Caco-2 (cell line): ENCODE measurements around the gene TBC1D17. TPM values are rescaled to one million over a fixed set of nuclear protein-coding genes. Genes with fewer than 3 reads are reported as not detected.

Source experiments
- BruUV-seq: library from RNA; stranded (reverse); fragments of 400-500 nt; replicated peaks from 2 replicates; lab custom pipeline; 2021; lab: Mats Ljungman, UMichigan
- CTCF ChIA-PET: fragments of 300-600 bp; sonication (Branson Sonifier 250); formaldehyde crosslinking; loops from one replicate; lab custom pipeline; 2022; ENCODE audit warnings: antibody characterized with exemption; lab: Charles Lee
- POLR2A ChIA-PET: fragments of 300-600 bp; sonication (Branson Sonifier 250); formaldehyde crosslinking; loops from one replicate; lab custom pipeline; 2022; ENCODE audit warnings: antibody characterized with exemption; lab: Charles Lee
- DNase-seq, 2 experiments: peaks; one replicate each; pipeline versions ENCODE4 v3.0.0 to v3.0.0-alpha.2; 2020 to 2022
- H3K27me3 ChIP-seq: replicated peaks from 2 replicates; pipeline ENCODE4 v1.6.0; 2011; ENCODE audit warnings: low read length; ENCODE audit not compliant: control insufficient read depth, insufficient read depth
- H3K36me3 ChIP-seq: 2 replicates; pipeline ENCODE4 v1.5.1; 2011; ENCODE audit warnings: low read length; ENCODE audit not compliant: control insufficient read depth, insufficient read depth
- H3K4me1 ChIP-seq: fragments of 250-450 bp; sonication (Bioruptor Pico); 2 replicates; pipeline ENCODE4 v1.5.1; 2020; ENCODE audit warnings: mild to moderate bottlenecking
- H3K4me3 ChIP-seq: 2 replicates; pipeline ENCODE4 v1.5.1; 2011; ENCODE audit warnings: low read depth, mild to moderate bottlenecking, control low read depth, low read length
- H3K9me3 ChIP-seq: fragments of 250-450 bp; sonication (Bioruptor Pico); 2 replicates; pipeline ENCODE4 v1.5.1; 2020; ENCODE audit warnings: mild to moderate bottlenecking, moderate library complexity
- H3K27ac Mint-ChIP-seq: one replicate; pipeline ENCODE4 v1.8.0; 2022; ENCODE audit warnings: mixed read lengths; ENCODE audit not compliant: unreplicated experiment
- H3K27me3 Mint-ChIP-seq: one replicate; pipeline ENCODE4 v1.8.0; 2022; ENCODE audit warnings: mixed read lengths; ENCODE audit not compliant: insufficient read depth, unreplicated experiment
- H3K36me3 Mint-ChIP-seq: one replicate; pipeline ENCODE4 v1.8.0; 2022; ENCODE audit warnings: mild to moderate bottlenecking, mixed read lengths; ENCODE audit not compliant: insufficient read depth, unreplicated experiment
- H3K4me1 Mint-ChIP-seq: one replicate; pipeline ENCODE4 v1.8.0; 2022; ENCODE audit warnings: low read depth, mixed read lengths; ENCODE audit not compliant: unreplicated experiment
- H3K4me3 Mint-ChIP-seq: one replicate; pipeline ENCODE4 v1.8.0; 2022; ENCODE audit warnings: mild to moderate bottlenecking, moderate library complexity, mixed read lengths; ENCODE audit not compliant: unreplicated experiment
- H3K9me3 Mint-ChIP-seq: one replicate; pipeline ENCODE4 v1.8.0; 2022; ENCODE audit warnings: mixed read lengths; ENCODE audit not compliant: unreplicated experiment
- CTCF ChIP-seq, 2 experiments: fragments of 200-600 bp in 1 of 2; IDR thresholded peaks; 1 replicate in 1 of 2; 2 replicates in 1 of 2; pipeline versions ENCODE4 v1.5.1 to v1.8.0; 2011 to 2022; ENCODE audit warnings: antibody characterized with exemption in 1 of 2, control low read depth in 1 of 2, inconsistent platforms in 1 of 2, low read depth in 1 of 2, low read length in 1 of 2, mild to moderate bottlenecking in 1 of 2, moderate library complexity in 1 of 2; ENCODE audit not compliant: insufficient read depth in 1 of 2, severe bottlenecking in 1 of 2, unreplicated experiment in 1 of 2
- intact Hi-C: fragments of 100-400 bp; cut with micrococcal nuclease; formaldehyde crosslinking; loops from one replicate; pipeline ENCODE4 v1.10.0; 2022; ENCODE audit not compliant: unreplicated experiment
- total RNA-seq: library from RNA; stranded (reverse); gene quantifications from 2 replicates; pipeline ENCODE4 v1.2.3, GENCODE V29; 2022

The TBC1D17 gene
- total RNA-seq, 1 experiment from 2014 or later = 55.3 TPM

GRCh38 chr19:49861541-49862378 lies 15.7 kb upstream of the TBC1D17 start:
- Mint-ChIP-seq H3K27me3 (no peaks in the 10 kb centered on the region), H3K4me3 (no peak overlapping the region), H3K27ac (peak overlapping the region; percentile 76), H3K4me1 (peaks cover 18% of the 10 kb centered on the region), H3K9me3 (no peaks in the 10 kb centered on the region), H3K36me3 (peaks cover 96% of the 10 kb centered on the region)
- DNase-seq = no peak
- ChIA-PET CTCF (no interaction called here), POLR2A (no interaction called here)
- H3K4me3 ChIP-seq = no peak overlapping the region
- BruUV-seq = no TSS peak
- no peaks in the 10 kb centered on the region for H3K9me3 ChIP-seq
- H3K27me3 ChIP-seq = no peaks in the 10 kb centered on the region
- intact Hi-C loops = no loop called here
- peaks cover 18% of the 10 kb centered on the region for H3K36me3 ChIP-seq
- H3K4me1 ChIP-seq = peaks cover 10% of the 10 kb centered on the region
- TF ChIP-seq CTCF (IDR thresholded peaks at IDR 0.05; ENCODE audit: insufficient read depth in 1 of 2, low read depth in 1 of 2, low read length in 1 of 2, severe bottlenecking in 1 of 2, unreplicated experiment in 1 of 2) = no peak

- no TSS peak for BruUV-seq
Observed at GRCh38 chr19:49862391-49863253, 14.9 kb upstream of the TBC1D17 start.

More at GRCh38 chr19:49862391-49863253, 14.9 kb upstream of the TBC1D17 start:
- peaks cover 96% of the 10 kb centered on the region for H3K36me3 Mint-ChIP-seq
- H3K9me3 Mint-ChIP-seq = no peaks in the 10 kb centered on the region
- no peak overlapping the region for H3K27ac Mint-ChIP-seq
- ChIA-PET POLR2A (no interaction called here), CTCF (interaction anchor here (1.3 kb wide), 1 partner anchor 12 kb away, joined by 4 read pairs; the partner anchor contains the start of gene PTOV1)
- Histone ChIP-seq H3K9me3 (no peaks in the 10 kb centered on the region), H3K27me3 (no peaks in the 10 kb centered on the region), H3K36me3 (peaks cover 13% of the 10 kb centered on the region), H3K4me3 (no peak overlapping the region), H3K4me1 (peaks cover 10% of the 10 kb centered on the region)
- peak in 1 of 2 experiments; percentile 70 for DNase-seq
- intact Hi-C loops = no loop called here
- no peaks in the 10 kb centered on the region for H3K27me3 Mint-ChIP-seq
- peaks cover 21% of the 10 kb centered on the region for H3K4me1 Mint-ChIP-seq
- H3K4me3 Mint-ChIP-seq = no peak overlapping the region
- TF ChIP-seq CTCF (IDR thresholded peaks at IDR 0.05; ENCODE audit: insufficient read depth in 1 of 2, low read depth in 1 of 2, low read length in 1 of 2, severe bottlenecking in 1 of 2, unreplicated experiment in 1 of 2) = peak; percentile 26 to 39
